ENCODE results near the gene ADCY5.

- TF ChIP-seq CTCF (IDR thresholded peaks at IDR 0.05): no peak
- TF ChIP-seq EZH2 (IDR thresholded peaks at IDR 0.05; ENCODE audit: borderline replicate concordance, insufficient read depth, low read depth, low read length, poor library complexity, severe bottlenecking): no peak
Measured at GRCh38 chr3:123385981-123386380, 62.9 kb downstream of the ADCY5 start.
